G401 (cell line): ENCODE data around the gene PTPRK. TPM values are rescaled to one million over a fixed set of nuclear protein-coding genes. Genes with fewer than 3 reads are reported as not detected.
"Not testable (repeated sequence)": the region's sequence is repeated elsewhere in the genome, so short reads cannot be mapped to it uniquely, and the experiment has no call there.

ENCODE experiments used
- DNase-seq: peaks from one replicate; pipeline ENCODE4 v3.0.0-alpha.2; 2015; ENCODE audit warnings: low spot score
- in situ Hi-C: cut with HindIII; loops from 2 replicates; pipeline ENCODE4 v1.10.0; 2016; ENCODE audit warnings: low sequenced_read_pairs, mixed read lengths
- total RNA-seq: library from RNA; depleted of rRNA; stranded (reverse); fragments of >200 nt; shearing (Covaris generic); gene quantifications from 2 replicates; pipeline ENCODE4 v1.2.3, GENCODE V29; 2014

PTPRK gene
- total RNA-seq, 1 experiment from 2014 or later = not detected

DNA sequence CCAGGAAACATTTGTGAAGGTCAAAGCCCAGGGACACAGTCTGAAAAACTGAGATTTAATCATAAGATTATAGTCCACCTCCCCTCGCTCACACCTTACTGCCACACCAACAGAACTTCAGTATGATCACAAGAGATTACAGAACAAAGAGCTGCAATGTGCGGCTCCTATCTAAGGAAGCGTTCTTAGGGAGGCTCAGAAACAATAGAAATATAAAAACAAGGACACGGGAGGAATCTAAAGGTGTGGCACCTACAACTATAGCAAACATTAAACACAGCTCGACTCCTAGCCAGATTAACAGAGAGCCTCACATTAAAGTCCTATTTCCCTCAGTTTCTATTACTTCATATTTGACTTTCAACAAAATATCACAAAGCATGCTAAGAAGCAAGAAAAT, 579.2 kb downstream of the PTPRK start:
- no peak for DNase-seq
- in situ Hi-C loops = no loop called here

DNA sequence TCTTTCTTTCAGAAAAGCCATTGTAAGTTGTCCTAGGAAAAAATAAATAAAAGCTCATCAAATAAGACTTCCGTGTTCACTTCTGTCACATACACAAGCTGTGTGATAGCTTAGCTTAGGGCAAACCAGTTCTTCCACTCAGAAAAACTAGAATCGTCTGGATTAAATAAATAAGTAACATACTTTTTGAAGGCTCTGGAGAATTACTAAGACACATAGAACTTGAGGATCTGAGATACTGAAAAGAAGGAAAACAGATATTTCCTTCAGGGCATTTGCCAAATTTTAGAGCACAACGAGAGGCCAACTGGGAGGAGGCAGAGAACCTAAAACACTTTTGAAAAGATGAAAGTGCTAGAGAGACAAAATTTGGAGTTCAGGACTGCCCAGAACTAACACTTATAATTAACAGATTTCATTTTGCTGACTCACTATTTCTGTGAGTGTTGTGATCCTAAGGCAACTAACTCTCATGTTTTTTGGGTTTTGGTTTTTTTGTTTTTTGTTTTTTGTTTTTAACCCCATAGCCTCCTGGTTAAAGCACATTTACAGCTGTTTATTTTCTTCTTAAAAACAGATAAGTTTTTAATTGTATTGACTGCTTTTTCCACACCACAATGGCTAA, 580.8 kb downstream of the PTPRK start:
- DNase-seq = no peak
- in situ Hi-C loops = no loop called here

DNA sequence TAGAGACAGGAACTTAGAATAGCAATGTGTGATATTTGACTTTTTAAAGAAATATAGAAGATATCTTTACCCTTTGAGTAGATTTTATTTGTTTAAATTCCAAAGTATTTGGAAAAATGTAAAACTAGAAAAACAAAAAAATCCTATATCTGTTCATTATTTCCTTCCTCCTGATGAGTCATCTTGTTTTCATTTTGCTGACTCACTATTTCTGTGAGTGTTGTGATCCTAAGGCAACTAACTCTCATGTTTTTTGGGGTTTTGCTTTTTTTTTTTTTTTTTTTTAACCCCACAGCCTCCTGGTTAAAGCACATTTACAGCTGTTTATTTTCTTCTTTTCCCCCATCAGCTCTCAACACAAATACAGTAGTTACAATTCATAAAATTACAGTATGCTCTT, 581.7 kb downstream of the PTPRK start:
- no peak for DNase-seq
- in situ Hi-C loops = no loop called here

DNA sequence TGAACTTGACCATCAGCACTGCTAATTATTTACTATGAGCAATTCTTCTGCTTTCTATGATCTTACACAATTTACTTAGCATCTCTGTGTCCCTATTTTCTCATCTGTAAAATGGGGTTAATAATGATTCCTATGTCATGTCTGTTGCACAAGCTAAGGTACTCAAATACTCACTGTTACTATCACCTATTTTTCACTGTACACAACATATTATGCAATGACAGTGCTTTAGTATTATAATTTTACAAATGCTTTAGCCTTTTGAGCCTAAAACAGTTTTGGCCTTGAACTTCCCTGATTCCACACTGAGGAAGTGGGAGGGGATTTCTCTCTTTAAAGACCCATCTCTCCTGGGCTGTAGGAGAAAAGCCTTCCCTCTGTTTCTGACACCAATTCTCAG, 582.7 kb downstream of the PTPRK start:
- in situ Hi-C loops = no loop called here
- no peak for DNase-seq

DNA sequence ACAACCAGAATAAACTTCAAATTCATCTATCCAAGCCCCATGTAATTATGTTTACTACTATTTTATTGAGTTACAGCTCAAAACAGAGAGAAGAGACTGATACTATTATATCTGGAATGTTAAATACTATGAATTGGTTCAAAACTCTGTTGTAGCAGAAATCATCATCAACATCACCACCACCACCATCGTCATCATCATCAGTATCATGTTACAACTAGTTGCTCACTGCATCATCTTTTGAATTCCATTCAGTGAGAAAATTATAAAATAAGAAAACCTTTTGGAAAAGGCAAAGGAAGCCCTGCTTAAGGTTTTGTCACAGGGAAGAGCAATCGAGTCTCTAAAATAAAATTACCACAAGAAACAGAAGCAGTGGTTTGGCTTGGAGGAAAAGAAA, 583.3 kb downstream of the PTPRK start:
- no peak for DNase-seq
- in situ Hi-C loops = no loop called here

DNA sequence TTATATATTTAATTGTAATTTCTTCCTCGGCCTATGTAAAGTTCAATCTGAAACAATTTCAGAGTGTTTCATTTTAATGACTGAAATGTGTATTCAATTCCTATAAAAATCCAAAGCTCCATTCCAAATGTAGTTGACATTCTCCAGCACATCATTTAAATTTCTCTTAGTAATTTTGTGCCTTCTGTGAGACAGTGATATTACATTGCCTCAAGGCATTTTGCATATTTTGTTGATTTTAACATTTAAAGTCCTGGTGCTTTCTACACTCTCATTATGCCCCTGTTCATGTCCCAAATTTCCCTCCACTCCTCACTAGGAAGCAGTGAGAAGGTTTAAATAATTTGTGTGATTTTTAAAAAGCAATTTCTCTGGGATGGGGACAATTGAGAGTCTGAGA, 585.4 kb downstream of the PTPRK start:
- in situ Hi-C loops = no loop called here
- DNase-seq = no peak

DNA sequence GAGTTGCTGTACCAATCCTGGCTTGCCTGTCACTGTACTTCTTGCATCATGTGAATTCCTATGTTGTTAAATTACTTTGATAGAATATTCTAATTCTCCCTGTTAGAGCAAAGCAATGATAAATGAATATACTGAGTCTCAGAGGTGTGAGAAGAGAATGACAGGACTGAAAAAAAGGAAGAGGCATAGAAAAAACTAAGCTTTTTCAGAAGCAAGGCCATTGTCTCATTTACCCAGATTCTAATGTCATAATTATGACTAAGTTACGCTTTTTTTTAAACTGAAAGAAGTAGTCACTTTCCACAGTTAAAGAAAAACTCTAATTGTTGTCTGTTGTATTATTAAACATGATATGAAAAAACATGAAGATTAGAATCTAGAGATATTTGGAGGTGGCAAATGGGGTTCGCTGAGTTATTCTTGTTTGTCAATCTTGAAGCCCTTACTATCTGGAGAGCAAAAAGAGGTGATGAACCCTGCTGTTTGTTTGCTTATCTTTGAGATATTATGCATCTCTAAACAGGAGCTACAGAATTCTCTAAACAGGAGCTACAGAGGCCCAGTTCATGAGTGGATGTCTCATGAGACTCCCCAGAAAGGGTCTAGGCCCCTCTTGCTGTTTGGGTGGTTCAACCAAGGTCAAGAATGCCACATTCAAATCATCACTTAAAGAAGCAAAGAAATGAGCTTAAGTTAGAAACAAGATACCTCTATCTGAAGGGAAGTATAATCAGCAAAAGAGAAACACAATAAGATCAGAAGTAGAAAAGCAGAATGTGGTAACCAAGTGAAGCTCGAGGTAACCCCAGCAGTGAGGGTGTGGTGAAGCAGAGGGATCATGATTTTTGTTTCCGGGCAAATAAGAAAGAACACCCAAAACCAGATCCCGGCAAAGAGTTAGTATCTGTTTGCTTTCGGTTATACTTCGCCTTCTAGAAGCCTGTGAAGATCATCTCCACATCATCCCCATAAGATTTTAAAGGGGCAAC, 586.3 kb downstream of the PTPRK start:
- in situ Hi-C loops = no loop called here

DNA sequence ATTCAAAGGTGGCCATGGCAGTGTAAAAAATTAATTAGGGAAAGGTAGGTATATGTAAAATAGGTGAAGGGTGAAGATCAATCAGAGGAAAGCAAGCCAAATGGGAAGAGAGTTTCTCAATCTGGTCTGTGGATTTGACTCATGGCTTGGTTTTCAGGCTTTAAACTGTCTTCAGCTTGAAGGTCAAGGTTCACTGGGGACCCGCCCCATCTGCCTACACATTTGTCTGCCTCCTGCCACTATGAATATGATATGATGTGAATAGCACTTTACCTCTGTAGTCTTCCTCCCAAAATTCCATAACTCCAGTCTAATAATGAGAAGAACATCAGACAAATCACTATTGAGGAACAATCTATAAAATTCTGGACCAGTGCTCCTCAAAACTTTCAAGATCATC, 587.3 kb downstream of the PTPRK start:
- DNase-seq = no peak
- in situ Hi-C loops = no loop called here

More for the DNA sequence above, 586.3 kb downstream of the PTPRK start:
- no peak for DNase-seq

DNA sequence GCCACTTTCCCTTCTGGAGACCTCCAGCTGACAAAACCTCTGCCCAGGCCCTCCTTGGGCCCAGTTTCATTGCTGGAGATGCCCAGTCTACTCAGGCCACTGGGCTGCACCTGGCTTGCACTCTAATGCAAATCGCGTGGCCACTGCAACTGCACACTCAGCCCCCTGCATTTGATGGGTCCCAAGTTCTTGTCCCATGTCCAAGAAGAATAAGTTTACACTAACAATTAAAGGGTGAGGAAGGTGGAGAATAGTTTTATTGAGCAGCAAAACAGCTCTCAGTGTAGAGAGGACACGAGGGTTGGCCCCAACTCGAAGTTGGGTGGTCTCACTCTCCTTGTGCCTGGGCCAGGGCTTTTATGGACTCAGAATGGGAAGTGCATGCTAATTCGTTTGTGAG, 587.7 kb downstream of the PTPRK start:
- in situ Hi-C loops = no loop called here
- DNase-seq = no peak

DNA sequence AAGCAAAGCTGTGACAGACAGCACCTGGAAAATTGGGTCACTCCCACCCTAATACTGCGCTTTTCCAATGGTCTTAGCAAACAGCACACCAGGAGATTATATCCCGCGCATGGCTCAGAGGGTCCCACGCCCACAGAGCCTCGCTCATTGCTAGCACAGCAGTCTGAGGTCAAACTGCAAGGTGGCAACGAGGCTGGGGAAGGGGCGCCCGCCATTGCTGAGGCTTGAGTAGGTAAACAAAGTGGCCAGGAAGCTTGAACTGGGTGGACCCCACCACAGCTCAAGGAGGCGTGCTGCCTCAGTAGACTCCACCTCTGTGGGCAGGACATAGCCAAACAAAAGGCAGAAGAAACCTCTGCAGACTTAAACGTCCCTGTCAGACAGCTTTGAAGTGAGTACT, 594.0 kb downstream of the PTPRK start:
- in situ Hi-C loops = not testable (repeated sequence)

DNA sequence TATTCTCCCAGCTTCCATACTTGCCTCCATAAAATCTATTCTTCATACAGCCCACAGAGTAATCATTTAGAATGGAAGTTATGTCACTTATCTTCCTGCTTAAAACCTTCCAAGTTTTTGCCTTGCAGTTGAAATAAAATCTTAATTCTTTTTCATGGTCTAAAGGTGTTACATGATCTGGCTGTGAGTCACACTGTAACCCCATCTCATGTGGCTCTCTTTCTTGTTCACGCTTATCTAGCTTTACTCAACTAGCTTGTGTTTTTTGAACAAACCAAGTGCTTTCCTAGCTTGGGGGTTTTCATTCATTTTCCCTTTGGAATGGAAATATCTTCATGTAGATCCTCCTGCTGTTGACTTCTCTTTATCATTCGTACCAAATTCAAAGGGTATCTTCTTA, 596.0 kb downstream of the PTPRK start:
- in situ Hi-C loops = no loop called here
- no peak for DNase-seq

More for the DNA sequence above, 594.0 kb downstream of the PTPRK start:
- not testable (repeated sequence) for DNase-seq

DNA sequence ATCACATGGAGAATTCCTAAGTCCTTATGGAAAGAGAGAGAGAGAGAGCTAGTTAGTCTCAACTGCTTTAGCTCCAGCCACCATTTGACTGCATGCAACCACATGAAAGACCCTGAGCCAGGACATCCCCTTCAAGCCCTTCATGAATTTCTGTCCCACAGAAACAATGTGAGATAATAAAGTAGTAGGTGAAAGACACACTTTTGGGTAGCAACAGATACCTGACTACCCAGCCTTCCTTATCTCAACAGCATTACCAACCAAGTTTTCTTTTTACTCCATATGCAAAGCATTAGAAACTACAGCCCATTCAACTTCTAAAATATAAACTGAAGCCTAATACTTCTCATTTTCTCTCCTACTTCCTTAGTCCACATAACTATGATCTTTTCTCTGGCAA, 596.4 kb downstream of the PTPRK start:
- in situ Hi-C loops = no loop called here
- no peak for DNase-seq

DNA sequence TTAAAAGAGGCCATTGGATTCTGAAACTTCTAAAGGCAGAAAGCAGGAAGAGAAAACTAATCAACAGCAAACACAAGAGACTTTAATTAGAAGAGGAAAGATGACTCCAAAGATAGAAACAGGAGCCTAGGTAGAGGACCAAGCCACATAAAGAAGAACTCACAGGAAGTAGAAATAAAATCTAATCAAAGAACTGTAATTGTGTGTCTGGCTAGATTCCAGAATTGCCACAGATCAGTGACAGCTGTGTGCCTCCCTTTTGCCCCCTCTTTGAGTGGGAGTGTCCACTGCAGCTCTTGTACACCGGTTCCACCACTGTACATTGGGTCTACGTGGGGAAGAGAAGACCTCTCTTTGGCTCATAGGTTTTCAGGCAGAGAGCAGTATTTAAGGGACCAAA, 597.3 kb downstream of the PTPRK start:
- no peak for DNase-seq
- in situ Hi-C loops = no loop called here

DNA sequence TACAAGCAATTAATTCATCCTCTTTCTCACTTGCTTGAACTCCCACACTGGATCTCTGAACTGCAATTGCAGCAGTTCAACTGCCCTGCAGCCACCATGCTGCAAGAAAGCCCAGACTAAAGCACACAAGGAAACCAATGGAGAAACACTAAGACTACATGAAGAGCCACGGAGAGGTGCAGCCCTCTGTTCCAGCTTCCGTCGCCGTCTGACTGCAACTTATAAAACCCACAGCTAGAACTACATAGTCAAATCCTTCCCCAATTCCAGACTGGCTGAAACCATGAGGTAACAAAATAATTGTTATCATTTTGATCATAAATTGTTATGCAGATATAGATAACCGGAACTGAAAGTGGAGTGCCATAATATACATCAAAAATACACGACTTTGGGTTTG, 598.4 kb downstream of the PTPRK start:
- no peak for DNase-seq
- in situ Hi-C loops = no loop called here

DNA sequence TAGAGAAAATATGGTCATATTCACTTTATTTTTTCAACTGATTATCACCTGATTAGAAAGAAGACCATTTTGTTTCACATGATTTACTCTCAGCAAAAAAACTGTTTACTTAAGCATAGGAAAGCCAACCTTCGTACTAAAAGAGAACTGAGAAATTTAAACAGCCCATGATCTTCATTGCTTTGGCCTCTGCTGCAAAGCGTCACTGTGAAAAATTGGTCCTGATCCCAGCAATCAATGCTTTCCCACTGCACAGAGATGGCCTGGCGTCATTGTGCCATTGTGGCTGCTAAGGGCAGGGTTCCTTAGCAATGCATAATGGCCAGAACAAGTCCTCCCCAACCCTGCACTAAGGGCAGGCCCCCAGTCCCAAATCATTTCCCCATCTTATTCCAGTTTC, 599.6 kb downstream of the PTPRK start:
- DNase-seq = no peak
- in situ Hi-C loops = no loop called here
